SK-N-SH (cell line): ENCODE data around the gene CDH4. TPM values are rescaled to one million over a fixed set of nuclear protein-coding genes. Genes with fewer than 3 reads are reported as not detected.

Experiments used
- CTCF ChIA-PET: fragments of 300-600, 350-600 bp; formaldehyde crosslinking; extraction: SDS; loops from one replicate; lab custom pipeline; 2021; lab: Yijun Ruan, JAX
- POLR2A ChIA-PET: fragments of 350-600 bp; sonication (Branson Sonifier 250); formaldehyde crosslinking; extraction: SDS; loops from one replicate; lab custom pipeline; 2020; ENCODE audit warnings: antibody characterized with exemption, inconsistent platforms; lab: Yijun Ruan, JAX
- DNase-seq: peaks from one replicate; pipeline ENCODE4 v3.0.0; 2012
- H2AFZ ChIP-seq: fragments of 200-600 bp; sonication (generic); 2 replicates; pipeline ENCODE4 v1.8.1; 2016; ENCODE audit warnings: antibody characterized with exemption, mild to moderate bottlenecking, low read depth
- H3F3A ChIP-seq: fragments of 200-600 bp; sonication (generic); replicated peaks from 2 replicates; pipeline ENCODE3; 2016; ENCODE audit warnings: antibody characterized with exemption, mild to moderate bottlenecking; ENCODE audit not compliant: insufficient read depth
- H3K27ac ChIP-seq, 2 experiments: fragments of 200-500 bp in 1 of 2; fragments of 200-600 bp in 1 of 2; sonication (Bioruptor generic) in 1 of 2; sonication (generic), shearing (Covaris generic) in 1 of 2; 2 replicates each; pipeline versions ENCODE4 v1.5.1 to v1.6.1; 2014 to 2016; ENCODE audit warnings: low read depth in 2 of 2, inconsistent platforms in 1 of 2, low read length in 1 of 2, mild to moderate bottlenecking in 1 of 2, mixed read lengths in 1 of 2
- H3K27me3 ChIP-seq: fragments of 200-600 bp; sonication (generic), shearing (Covaris generic); 2 replicates; pipeline ENCODE4 v1.6.1; 2016; ENCODE audit warnings: mixed run types; ENCODE audit not compliant: insufficient read depth
- H3K36me3 ChIP-seq, 2 experiments: fragments of 200-500 bp in 1 of 2; fragments of 200-600 bp in 1 of 2; sonication (Bioruptor generic) in 1 of 2; sonication (generic) in 1 of 2; replicated peaks in 1 of 2; 2 replicates each; pipeline versions ENCODE3 to v1.5.1; 2014 to 2016; ENCODE audit warnings: low read length in 1 of 2, mild to moderate bottlenecking in 1 of 2; ENCODE audit not compliant: insufficient read depth in 2 of 2, control insufficient read depth in 1 of 2
- H3K4me1 ChIP-seq, 2 experiments: fragments of 200-500 bp in 1 of 2; fragments of 200-600 bp in 1 of 2; sonication (Bioruptor generic) in 1 of 2; sonication (generic), shearing (Covaris generic) in 1 of 2; 2 replicates each; pipeline versions ENCODE4 v1.5.1 to v1.6.1; 2014 to 2016; ENCODE audit warnings: low read depth in 1 of 2, low read length in 1 of 2, mixed run types in 1 of 2; ENCODE audit not compliant: insufficient read depth in 2 of 2, control insufficient read depth in 1 of 2
- H3K4me2 ChIP-seq: fragments of 200-600 bp; sonication (generic), shearing (Covaris generic); 2 replicates; pipeline ENCODE4 v1.6.1; 2017; ENCODE audit warnings: mixed run types
- H3K4me3 ChIP-seq, 2 experiments: fragments of 200-500 bp in 1 of 2; fragments of 200-600 bp in 1 of 2; sonication (Bioruptor generic) in 1 of 2; sonication (generic), shearing (Covaris generic) in 1 of 2; 2 replicates each; pipeline versions ENCODE4 v1.5.1 to v1.8.1; 2014 to 2016; ENCODE audit warnings: low read depth in 2 of 2, inconsistent platforms in 1 of 2, low read length in 1 of 2, mild to moderate bottlenecking in 1 of 2, mixed read lengths in 1 of 2, moderate library complexity in 1 of 2
- H3K79me2 ChIP-seq: fragments of 200-600 bp; sonication (generic); 2 replicates; pipeline ENCODE4 v1.8.1; 2017; ENCODE audit warnings: mild to moderate bottlenecking; ENCODE audit not compliant: insufficient read depth
- H3K9ac ChIP-seq: fragments of 200-600 bp; sonication (generic); 2 replicates; pipeline ENCODE4 v1.6.1; 2017; ENCODE audit warnings: mixed run types
- H3K9me2 ChIP-seq: fragments of 200-600 bp; sonication (generic); 2 replicates; pipeline ENCODE4 v1.6.1; 2017; ENCODE audit warnings: mixed run types
- H3K9me3 ChIP-seq: fragments of 200-600 bp; sonication (generic); 2 replicates; pipeline ENCODE4 v1.6.1; 2017; ENCODE audit warnings: mixed run types, mild to moderate bottlenecking, moderate library complexity
- H4K20me1 ChIP-seq: fragments of 200-600 bp; sonication (generic); 2 replicates; pipeline ENCODE4 v1.6.1; 2017; ENCODE audit warnings: mild to moderate bottlenecking, mixed run types; ENCODE audit not compliant: insufficient read depth
- CTCF ChIP-seq: fragments of 200-600 bp; sonication (generic); IDR thresholded peaks from 2 replicates; pipeline ENCODE4 v1.6.1; 2017; ENCODE audit warnings: antibody characterized with exemption, mild to moderate bottlenecking, moderate library complexity
- EP300 ChIP-seq, 2 experiments: IDR thresholded peaks; 2 replicates each; pipeline versions ENCODE4 v1.4.0 to v1.6.1; 2012; ENCODE audit warnings: borderline replicate concordance in 1 of 2, low read depth in 1 of 2, low read length in 1 of 2
- EZH2phosphoT487 ChIP-seq: fragments of 200-600 bp; sonication (generic); IDR thresholded peaks from 2 replicates; pipeline ENCODE4 v1.6.1; 2017; ENCODE audit warnings: low read depth, mixed run types, mild to moderate bottlenecking, antibody characterized with exemption, moderate library complexity, borderline replicate concordance
- IRF3 ChIP-seq: fragments of 150-350 bp; IDR thresholded peaks from 2 replicates; pipeline ENCODE4 v1.6.1; 2016; ENCODE audit warnings: mild to moderate bottlenecking, low read depth, low read length
- JUND ChIP-seq: IDR thresholded peaks from 2 replicates; pipeline ENCODE4 v1.4.0; 2012
- MAX ChIP-seq: IDR thresholded peaks from 2 replicates; pipeline ENCODE4 v1.4.0; 2012; ENCODE audit warnings: low read depth
- MXI1 ChIP-seq: IDR thresholded peaks from 2 replicates; pipeline ENCODE4 v1.6.1; 2012; ENCODE audit warnings: mild to moderate bottlenecking, low read depth, low read length, improper control_type of control experiment
- RAD21 ChIP-seq: IDR thresholded peaks from 2 replicates; pipeline ENCODE4 v1.6.1; 2012; ENCODE audit warnings: mild to moderate bottlenecking, low read length
- RCOR1 ChIP-seq: fragments of 150-350 bp; IDR thresholded peaks from 2 replicates; pipeline ENCODE4 v1.6.1; 2017; ENCODE audit warnings: antibody characterized with exemption, low read length
- REST ChIP-seq: IDR thresholded peaks from 2 replicates; pipeline ENCODE4 v1.6.1; 2012; ENCODE audit warnings: mild to moderate bottlenecking, low read depth, low read length, moderate library complexity
- SIN3A ChIP-seq: IDR thresholded peaks from 2 replicates; pipeline ENCODE4 v1.6.1; 2012; ENCODE audit warnings: low read depth, mild to moderate bottlenecking, low read length, moderate library complexity, borderline replicate concordance
- SMC3 ChIP-seq: IDR thresholded peaks from 2 replicates; pipeline ENCODE4 v1.6.1; 2012; ENCODE audit warnings: low read depth, low read length, improper control_type of control experiment
- TAF1 ChIP-seq: IDR thresholded peaks from 2 replicates; pipeline ENCODE4 v1.6.1; 2012; ENCODE audit warnings: low read depth, mild to moderate bottlenecking, low read length, moderate library complexity, borderline replicate concordance
- ZBTB33 ChIP-seq: IDR thresholded peaks from 2 replicates; pipeline ENCODE4 v1.4.0; 2012; ENCODE audit warnings: low read depth, borderline replicate concordance
- WGBS: methylation state at CpG from one replicate; pipeline ENCODE4 v1.1.6; 2017; ENCODE audit warnings: low lambda C conversion rate; 5-methylcytosine and 5-hydroxymethylcytosine counted together
- polyA plus RNA-seq, 3 experiments: library from polyadenylated mRNA; depleted of rRNA; stranded (reverse); fragments of >200 nt; gene quantifications; 2 replicates each; pipeline ENCODE4 v1.2.3, GENCODE V29; 2012

Gene CDH4
- polyA plus RNA-seq, 1 of the 3 experiments (the other 2 are of a cell fraction): not detected

GRCh38 chr20:61657721-61658377 lies 405.8 kb downstream of the CDH4 start (continued):
- TF ChIP-seq CTCF (no peak), SMC3 (no peak)
- TF ChIP-seq, all 33 proteins: peak for 0

GRCh38 chr20:61658563-61658962 lies 406.5 kb downstream of the CDH4 start:
- POLR2A ChIA-PET: no interaction called here
- Histone ChIP-seq H3K27ac (no peak overlapping the region), H4K20me1 (no peaks in the 10 kb centered on the region), H3F3A (no peaks in the 10 kb centered on the region), H2AFZ (no peak overlapping the region), H3K9me2 (no peaks in the 10 kb centered on the region), H3K79me2 (no peaks in the 10 kb centered on the region), H3K9me3 (no peaks in the 10 kb centered on the region), H3K4me2 (no peak overlapping the region), H3K9ac (no peak overlapping the region), H3K36me3 (no peaks in the 10 kb centered on the region), H3K27me3 (no peaks in the 10 kb centered on the region), H3K4me3 (no peak overlapping the region), H3K4me1 (peaks cover 0 to 11% of the 10 kb centered on the region in 2 experiments; a peak in 1 of 4 replicates)
- WGBS: 59% methylated on average over 3 of the region's 6 CpGs
- no peak for DNase-seq
- TF ChIP-seq RAD21: no peak
- TF ChIP-seq TAF1: no peak
- TF ChIP-seq MXI1: no peak
- TF ChIP-seq RCOR1: no peak
- TF ChIP-seq MAX: no peak
- TF ChIP-seq IRF3: no peak
- no peak for TF ChIP-seq SIN3A
- TF ChIP-seq EZH2phosphoT487: no peak
- no peak for TF ChIP-seq REST
- no peak for TF ChIP-seq EP300 (IDR thresholded peaks at IDR 0.05; ENCODE audit: borderline replicate concordance in 1 of 2, low read depth in 1 of 2, low read length in 1 of 2)
- no peak for TF ChIP-seq ZBTB33
- no peak for TF ChIP-seq JUND
- TF ChIP-seq, all 33 proteins: peak for 0
- CTCF ChIA-PET: no interaction called here
